Lung microvascular endothelial cell (primary cell): ENCODE results near the gene GAS2L1. TPM values are rescaled to one million over a fixed set of nuclear protein-coding genes. Genes with fewer than 3 reads are reported as not detected.
"Not testable (repeated sequence)": the region's sequence is repeated elsewhere in the genome, so short reads cannot be mapped to it uniquely, and the experiment has no call there.

Experiments
- DNase-seq, 2 donors: peaks; one replicate each; pipeline versions ENCODE4 v3.0.0 to v3.0.0-alpha.2; 2010; ENCODE audit warnings: low read depth in 2 of 2
- total RNA-seq: library from RNA; depleted of rRNA; stranded (reverse); fragments of >200 nt; gene quantifications from 2 replicates; pipeline ENCODE4 v1.2.1, GENCODE V29; 2014

The GAS2L1 gene
- total RNA-seq, 1 donor from 2014 or later = 18.3 TPM

GRCh38 chr22:29342177-29342576 is 35.7 kb downstream of the GAS2L1 start:
- DNase-seq = no peak

DNA sequence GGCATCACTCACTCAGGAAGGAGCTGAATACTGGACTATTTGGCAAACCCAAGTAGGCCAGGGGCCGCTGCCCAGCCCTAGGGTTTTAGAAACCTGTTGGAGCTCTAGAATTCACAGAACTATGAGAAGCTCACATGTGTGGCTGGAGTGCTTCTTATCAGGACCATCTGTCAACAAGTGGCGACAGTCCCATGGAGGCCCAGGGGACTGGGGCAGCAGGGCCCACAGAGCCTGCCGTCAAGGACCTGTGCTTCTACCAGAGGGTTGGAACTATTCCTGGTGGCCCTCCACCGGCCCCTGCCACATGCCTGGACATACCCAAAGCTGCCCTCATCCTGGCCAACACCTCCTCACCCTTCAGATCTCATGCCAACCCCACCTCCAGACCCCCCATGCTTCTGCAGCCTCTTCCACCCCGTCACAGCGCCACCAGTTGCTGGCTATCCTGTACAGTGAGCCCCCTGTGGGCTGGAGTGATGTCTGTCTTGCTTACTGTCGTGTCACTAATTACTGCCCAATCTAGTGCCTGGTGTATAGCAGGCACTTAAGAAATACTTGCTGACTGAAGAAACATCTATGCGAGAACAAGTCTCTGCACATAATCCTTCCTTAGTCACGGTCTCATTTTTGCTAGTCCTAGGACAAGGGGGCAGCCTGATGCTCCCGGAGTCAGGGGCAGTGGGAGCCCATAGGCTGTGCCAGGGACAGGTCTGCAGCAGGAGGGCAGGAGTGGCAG is 36.3 kb downstream of the GAS2L1 start:
- no peak for DNase-seq

DNA sequence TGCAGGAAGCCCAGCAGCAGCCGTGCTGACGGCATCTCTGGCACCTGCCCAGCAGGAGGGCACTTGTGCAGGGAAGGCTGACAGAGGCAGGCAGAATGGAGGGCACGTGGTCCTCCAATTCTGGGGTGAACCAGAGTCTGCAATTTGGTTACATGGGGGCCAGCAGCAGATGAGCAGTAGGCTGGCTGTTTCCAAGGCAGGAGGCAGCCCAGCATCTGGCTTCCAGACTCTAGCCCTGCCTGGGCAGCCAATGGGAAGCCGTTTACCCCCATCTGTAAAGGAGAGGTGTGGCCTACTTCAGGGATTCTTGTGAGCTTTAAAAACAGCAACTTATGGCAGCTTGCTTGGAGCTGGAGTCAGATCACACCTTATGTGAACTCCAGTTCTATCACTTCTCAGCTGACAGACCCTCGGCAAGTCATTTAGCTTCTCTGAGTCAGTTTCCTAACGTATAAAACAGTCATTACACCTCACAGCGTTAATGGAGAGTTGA is 36.9 kb downstream of the GAS2L1 start:
- peak in 1 of 2 donors; percentile 25 for DNase-seq

GRCh38 chr22:29344137-29344536 is 37.7 kb downstream of the GAS2L1 start:
- DNase-seq = peak; percentile 78 to 82

DNA sequence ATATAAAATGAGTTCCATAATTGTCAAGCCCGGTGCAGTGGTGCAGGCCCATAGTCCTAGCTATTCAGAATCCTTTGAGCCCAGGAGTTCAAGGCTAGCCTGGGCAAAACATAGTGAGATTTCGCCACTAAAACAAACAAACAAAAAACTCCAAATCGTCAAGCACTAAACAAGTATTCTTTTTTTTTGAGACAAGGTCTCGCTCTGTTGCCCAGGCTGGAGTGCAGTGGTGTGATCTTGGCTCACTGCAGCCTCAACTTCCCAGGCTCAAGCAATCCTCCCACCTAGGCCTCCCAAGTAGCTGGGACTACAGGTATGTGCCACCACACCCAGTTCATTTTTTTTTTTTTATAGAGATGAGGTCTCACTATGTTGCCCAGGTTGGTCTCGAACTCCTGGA is 38.4 kb downstream of the GAS2L1 start:
- not testable (repeated sequence) for DNase-seq

- no peak for DNase-seq
These were observed 39.5 kb downstream of the GAS2L1 start for GRCh38 chr22:29345932-29346331.

DNA sequence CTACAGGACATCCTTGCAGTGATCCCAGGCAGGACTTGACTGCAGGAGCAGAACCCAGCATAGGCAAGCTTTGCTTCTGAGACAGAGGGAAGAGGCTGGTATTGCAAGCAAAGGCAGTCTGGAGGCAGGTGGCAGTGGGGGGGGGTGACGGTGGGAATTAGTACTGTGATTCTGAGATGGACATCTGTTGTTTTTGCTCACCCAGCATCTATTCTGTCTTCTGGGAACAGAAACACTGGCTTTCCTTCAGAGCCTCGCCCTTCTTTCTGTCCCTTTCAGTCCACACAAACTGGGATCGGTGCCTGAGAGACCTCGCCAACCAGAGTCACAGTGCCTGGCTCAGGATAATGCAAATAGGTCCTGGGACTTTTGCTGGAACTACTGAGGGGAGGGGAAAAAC is 40.2 kb downstream of the GAS2L1 start:
- no peak for DNase-seq

DNA sequence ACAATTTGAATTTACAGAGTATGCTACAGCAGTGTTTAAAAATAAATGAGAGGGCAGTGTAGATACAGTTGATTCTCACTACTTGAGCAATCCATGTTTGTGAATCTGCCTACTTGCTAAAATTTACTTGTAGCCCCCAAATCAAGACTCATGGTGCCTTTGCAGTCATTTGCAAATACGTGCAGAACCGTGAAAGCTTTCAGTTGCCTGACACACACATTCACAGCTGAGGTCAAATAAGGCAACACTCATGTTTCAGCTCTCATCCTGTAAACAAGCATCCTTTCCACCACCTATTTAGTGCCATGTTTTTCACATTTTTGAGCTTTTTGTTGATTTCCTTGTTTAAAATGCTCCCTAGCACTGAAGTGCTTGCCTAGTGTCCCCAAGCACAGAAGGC is 41.6 kb downstream of the GAS2L1 start:
- no peak for DNase-seq

GRCh38 chr22:29348956-29349355 is 42.5 kb downstream of the GAS2L1 start:
- DNase-seq = no peak

- no peak for DNase-seq
These were observed 44.6 kb downstream of the GAS2L1 start for GRCh38 chr22:29351042-29351441.

DNA sequence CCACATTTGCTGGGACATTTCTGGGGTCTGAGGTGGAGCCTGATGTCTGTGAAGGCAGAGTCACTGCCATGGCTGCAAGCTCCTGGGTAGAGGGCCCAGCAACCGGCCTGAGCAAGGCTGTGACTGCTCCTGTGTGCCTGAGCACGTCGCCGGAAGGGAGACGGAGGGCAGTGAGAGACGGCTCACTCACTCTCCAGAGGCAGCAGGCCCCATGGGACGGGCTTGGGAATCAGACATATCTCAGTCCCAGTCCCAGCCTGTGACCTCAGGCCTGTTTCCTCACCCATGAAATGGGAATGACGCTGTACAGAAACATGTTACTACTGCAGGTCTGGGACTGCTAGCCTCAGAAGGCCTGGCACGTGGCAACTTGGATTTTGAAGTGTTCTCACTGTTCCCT is 45.4 kb downstream of the GAS2L1 start:
- no peak for DNase-seq

DNA sequence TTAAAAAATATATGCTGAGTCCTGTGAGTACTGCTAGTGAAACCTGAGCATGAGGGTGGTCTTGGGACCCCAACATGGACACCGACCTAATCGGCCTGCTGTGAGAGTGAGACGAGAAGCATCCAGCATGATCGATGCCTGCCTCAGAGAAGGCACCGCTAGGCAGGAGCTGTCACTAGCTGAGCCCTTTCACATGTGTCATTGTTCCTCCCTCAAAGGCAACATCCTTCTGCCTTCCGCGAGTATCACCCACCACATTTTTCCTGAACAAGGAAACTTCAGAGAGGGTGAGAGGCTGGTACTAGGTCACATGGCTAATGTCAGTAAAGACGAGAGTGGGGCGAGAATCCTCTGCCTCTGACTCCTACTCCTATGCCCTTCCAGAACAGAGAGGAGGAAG is 46.3 kb downstream of the GAS2L1 start:
- no peak for DNase-seq

DNA sequence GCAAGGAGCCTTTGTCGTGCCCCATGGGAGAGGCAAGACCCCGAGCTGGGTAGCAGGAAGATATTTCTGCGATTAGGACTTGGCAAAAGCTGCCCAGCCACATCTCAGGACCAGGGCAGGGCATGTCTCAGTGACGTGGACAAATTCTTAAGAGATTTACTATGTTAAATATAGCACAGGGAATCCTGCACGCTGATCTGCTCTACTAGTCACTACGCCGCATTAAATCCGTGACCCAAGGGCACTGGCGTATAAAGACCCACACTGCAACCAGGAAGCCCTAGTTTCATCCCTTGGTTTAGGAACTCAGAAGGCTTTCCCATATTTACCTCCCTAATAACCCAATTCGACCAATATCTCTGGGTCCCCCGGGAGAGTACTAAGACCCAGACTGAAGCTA is 46.8 kb downstream of the GAS2L1 start:
- DNase-seq = no peak

GRCh38 chr22:29353860-29354259 is 47.4 kb downstream of the GAS2L1 start:
- no peak for DNase-seq

DNA sequence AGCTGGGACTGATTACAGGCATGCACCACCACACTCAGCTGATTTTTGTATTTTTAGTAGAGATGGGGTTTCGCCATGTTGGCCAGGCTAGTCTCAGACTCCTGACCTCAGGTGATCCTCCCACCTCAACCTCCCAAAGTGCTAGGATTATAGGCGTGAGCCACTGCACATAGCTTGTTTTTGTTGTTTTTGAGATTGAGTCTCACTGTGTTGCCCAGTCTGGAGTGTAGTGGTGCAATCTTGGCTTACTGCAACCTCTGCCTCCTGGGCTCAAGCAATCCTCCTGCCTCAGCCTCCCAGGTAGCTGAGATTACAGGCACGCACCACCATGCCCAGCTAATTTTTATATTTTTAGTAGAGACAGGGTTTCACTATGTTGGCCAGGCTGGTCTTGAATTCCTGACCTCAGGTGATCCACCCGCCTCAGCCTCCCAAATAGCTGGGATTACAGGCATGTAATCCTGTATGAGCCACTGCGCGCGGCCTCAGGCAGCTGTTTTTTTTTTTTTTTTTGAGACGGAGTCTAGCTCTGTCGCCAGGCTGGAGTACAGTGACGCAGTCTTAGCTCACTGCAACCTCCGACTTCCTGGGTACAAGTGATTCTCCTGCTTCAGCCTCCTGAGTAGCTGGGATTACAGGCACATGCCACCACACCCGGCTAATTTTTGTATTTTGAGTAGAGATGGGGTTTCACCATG is 50.9 kb downstream of the GAS2L1 start:
- not testable (repeated sequence) for DNase-seq

DNA sequence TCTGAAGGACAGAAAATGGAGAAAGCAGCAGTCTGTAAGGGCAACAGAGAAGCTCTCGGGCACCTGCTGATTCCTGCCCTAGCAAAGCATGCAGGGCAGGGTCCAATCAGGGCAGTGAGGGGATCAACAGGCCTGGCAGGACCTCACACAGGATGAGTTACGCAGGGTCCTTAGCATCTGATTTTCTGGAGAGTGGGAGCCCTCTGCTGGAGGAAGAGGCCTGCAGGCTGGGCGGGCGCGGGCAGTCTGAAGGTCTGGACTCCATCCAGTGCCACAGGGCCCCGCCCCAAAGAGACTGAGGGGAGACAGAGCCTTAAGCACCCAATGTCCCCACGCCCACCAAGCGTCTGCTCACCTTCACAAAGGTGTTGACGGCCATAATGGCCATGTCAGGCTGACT is 53.0 kb downstream of the GAS2L1 start:
- DNase-seq = peak; percentile 78 to 81

Other genes with a start within 250 kb of the GAS2L1 start
- gene C22orf31, start 244.8 kb upstream of the GAS2L1 start, total RNA-seq = not detected in 2 replicates
- gene KREMEN1, start 233.6 kb upstream of the GAS2L1 start, total RNA-seq = 0.20 and 0.22 TPM in 2 replicates
- gene EMID1, start 100.8 kb upstream of the GAS2L1 start, total RNA-seq = 3.7 and 9.1 TPM in 2 replicates
- gene RHBDD3, start 38.7 kb upstream of the GAS2L1 start, total RNA-seq = 13.1 and 14.1 TPM in 2 replicates
- 115 and 137 TPM in 2 replicates for gene EWSR1, start 38.4 kb upstream of the GAS2L1 start, total RNA-seq
- gene RASL10A, start 9.0 kb downstream of the GAS2L1 start, total RNA-seq = 0.99 and 1.5 TPM in 2 replicates
- gene AP1B1, start 81.9 kb downstream of the GAS2L1 start, total RNA-seq = 102 and 119 TPM in 2 replicates
- not detected in 2 replicates for gene RFPL1, start 131.9 kb downstream of the GAS2L1 start, total RNA-seq
- gene NEFH, start 173.6 kb downstream of the GAS2L1 start, total RNA-seq = 0.22 TPM in 1 of 2 replicates, not detected in the other
- gene THOC5, start 247.1 kb downstream of the GAS2L1 start, total RNA-seq = 21.1 and 23.2 TPM in 2 replicates